Hindlimb muscle (tissue), 1 donor: Measurements from ENCODE around the gene MAGOHB. TPM values are rescaled to one million over a fixed set of nuclear protein-coding genes. Genes with fewer than 3 reads are reported as not detected.
"Not testable (repeated sequence)": the region's sequence is repeated elsewhere in the genome, so short reads cannot be mapped to it uniquely, and the experiment has no call there.

Experiments used
- DNase-seq: peaks from one replicate; pipeline ENCODE4 v3.0.0-alpha.2; 2013
- polyA plus RNA-seq: library from polyadenylated mRNA; unstranded; fragments of 120-200 nt; gene quantifications from one replicate; pipeline ENCODE4 v1.2.1, GENCODE V29; 2013; ENCODE audit not compliant: insufficient read length

Gene MAGOHB
- polyA plus RNA-seq, 1 donor, result 16.5 TPM

GRCh38 chr12:10612110-10612509 is 1.3 kb downstream of the MAGOHB start:
- DNase-seq, result no peak

GRCh38 chr12:10611258-10611657 is 2.2 kb downstream of the MAGOHB start:
- DNase-seq, result not testable (repeated sequence)

- DNase-seq, result no peak
Observed at GRCh38 chr12:10610188-10610587, 3.2 kb downstream of the MAGOHB start.

- DNase-seq, result no peak
Observed at GRCh38 chr12:10607885-10608458, 5.4 kb downstream of the MAGOHB start.

- DNase-seq, result no peak
Observed at GRCh38 chr12:10601860-10602259, 11.5 kb downstream of the MAGOHB start.

- no peak for DNase-seq
Observed at GRCh38 chr12:10600988-10601387, 12.4 kb downstream of the MAGOHB start.

GRCh38 chr12:10595881-10596280 is 17.5 kb downstream of the MAGOHB start:
- DNase-seq, result no peak

GRCh38 chr12:10590966-10591365 is 22.4 kb downstream of the MAGOHB start:
- no peak for DNase-seq

- no peak for DNase-seq
Observed at GRCh38 chr12:10584415-10584814, 29.0 kb downstream of the MAGOHB start.

GRCh38 chr12:10582704-10583103 is 30.7 kb downstream of the MAGOHB start:
- DNase-seq, result no peak

- DNase-seq, result not testable (repeated sequence)
Observed at GRCh38 chr12:10582133-10582532, 31.3 kb downstream of the MAGOHB start.

- no peak for DNase-seq
Observed at GRCh38 chr12:10574307-10574706, 39.1 kb downstream of the MAGOHB start.

- DNase-seq, result not testable (repeated sequence)
Observed at GRCh38 chr12:10572021-10572490, 41.4 kb downstream of the MAGOHB start.

GRCh38 chr12:10571141-10571540 is 42.3 kb downstream of the MAGOHB start:
- no peak for DNase-seq

GRCh38 chr12:10567813-10568212 is 45.6 kb downstream of the MAGOHB start:
- DNase-seq, result no peak

GRCh38 chr12:10563966-10564365 is 49.4 kb downstream of the MAGOHB start:
- DNase-seq, result no peak

- DNase-seq, result no peak
Observed at GRCh38 chr12:10563002-10563401, 50.4 kb downstream of the MAGOHB start.

GRCh38 chr12:10562306-10562933 is 51.0 kb downstream of the MAGOHB start:
- peak; percentile 14 for DNase-seq

- no peak for DNase-seq
Observed at GRCh38 chr12:10559244-10559643, 54.2 kb downstream of the MAGOHB start.

GRCh38 chr12:10558789-10559188 is 54.6 kb downstream of the MAGOHB start:
- DNase-seq, result no peak

GRCh38 chr12:10558301-10558700 is 55.1 kb downstream of the MAGOHB start:
- DNase-seq, result no peak

- no peak for DNase-seq
Observed at GRCh38 chr12:10557766-10558165, 55.6 kb downstream of the MAGOHB start.

GRCh38 chr12:10557329-10557728 is 56.1 kb downstream of the MAGOHB start:
- DNase-seq, result no peak

- DNase-seq, result no peak
Observed at GRCh38 chr12:10554756-10555481, 58.5 kb downstream of the MAGOHB start.
